Central memory CD4-positive, alpha-beta T cell (primary cell): ENCODE results near the gene SHBG.
"Not testable (repeated sequence)": the region's sequence is repeated elsewhere in the genome, so short reads cannot be mapped to it uniquely, and the experiment has no call there.

Experiments used
- DNase-seq: peaks from one replicate; pipeline ENCODE4 v3.0.0; 2022

SHBG gene

GRCh38 chr17:7611635-7612293 is 18.2 kb upstream of the SHBG start:
- DNase-seq, result no peak

- DNase-seq, result no peak
Measured at GRCh38 chr17:7612294-7612640, 17.7 kb upstream of the SHBG start.

DNA sequence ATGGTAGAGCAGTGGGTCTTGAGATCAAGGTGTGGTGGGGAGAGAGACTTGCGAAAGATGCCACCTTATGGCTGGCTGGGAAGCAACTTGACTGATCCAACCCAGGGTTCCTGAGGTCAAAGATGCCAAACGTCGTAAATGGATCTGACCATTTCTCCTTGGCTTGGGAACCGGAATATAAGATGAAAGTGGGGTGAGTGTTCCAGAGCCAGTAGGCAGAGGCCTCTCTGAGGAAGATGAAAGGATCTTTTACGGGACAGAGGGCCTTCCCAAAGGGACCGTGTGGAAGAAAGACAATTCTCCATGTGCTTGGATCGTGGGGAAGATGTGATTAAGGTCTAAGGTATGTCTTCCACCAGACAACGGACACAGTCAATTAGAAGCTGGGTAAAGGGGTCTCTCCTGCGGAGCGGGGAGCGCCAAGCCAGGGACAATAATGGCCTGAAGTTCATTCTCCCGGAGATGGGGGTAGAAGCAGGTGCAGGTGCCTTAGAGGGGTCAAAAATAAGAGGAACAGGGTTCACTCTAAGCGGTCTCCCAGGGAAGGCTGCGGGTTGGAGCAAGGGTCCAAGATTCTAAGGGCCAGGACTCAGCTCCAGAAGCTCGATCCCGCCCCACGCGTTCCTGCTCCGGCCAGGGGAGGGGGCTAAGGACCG is 16.0 kb upstream of the SHBG start:
- no peak for DNase-seq

- DNase-seq, result peak; percentile 99
Measured at GRCh38 chr17:7614425-7615264, 15.3 kb upstream of the SHBG start, which contains the start of gene FXR2. Gene FXR2 (minus strand): TSS chr17:7614897. CDS start chr17:7614532, 365 bp downstream.

- no peak for DNase-seq
Measured at GRCh38 chr17:7615265-7615747, 14.6 kb upstream of the SHBG start.

- DNase-seq, result no peak
Measured at GRCh38 chr17:7618608-7619007, 11.3 kb upstream of the SHBG start.

DNA sequence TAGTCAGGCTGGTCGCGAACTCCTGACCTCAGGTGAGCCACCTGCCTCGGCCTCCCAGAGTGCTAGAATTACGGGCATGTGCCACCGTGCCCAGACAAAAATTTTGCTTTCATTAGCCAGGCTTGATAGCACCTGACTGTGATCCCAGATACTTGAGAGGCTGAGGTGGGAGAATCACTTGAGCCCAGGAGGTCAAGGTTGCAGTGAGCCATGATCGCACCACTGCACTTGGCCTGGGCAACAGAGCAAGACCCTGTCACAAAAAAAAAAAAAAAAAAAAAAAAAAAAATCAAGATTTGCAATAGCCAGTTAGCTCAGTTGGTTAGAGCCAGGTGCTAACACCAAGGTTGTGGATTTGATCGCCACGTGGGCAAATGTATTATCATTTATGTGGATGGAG is 9.1 kb upstream of the SHBG start:
- DNase-seq, result no peak

- no peak for DNase-seq
Measured at GRCh38 chr17:7623661-7624060, 6.3 kb upstream of the SHBG start.

DNA sequence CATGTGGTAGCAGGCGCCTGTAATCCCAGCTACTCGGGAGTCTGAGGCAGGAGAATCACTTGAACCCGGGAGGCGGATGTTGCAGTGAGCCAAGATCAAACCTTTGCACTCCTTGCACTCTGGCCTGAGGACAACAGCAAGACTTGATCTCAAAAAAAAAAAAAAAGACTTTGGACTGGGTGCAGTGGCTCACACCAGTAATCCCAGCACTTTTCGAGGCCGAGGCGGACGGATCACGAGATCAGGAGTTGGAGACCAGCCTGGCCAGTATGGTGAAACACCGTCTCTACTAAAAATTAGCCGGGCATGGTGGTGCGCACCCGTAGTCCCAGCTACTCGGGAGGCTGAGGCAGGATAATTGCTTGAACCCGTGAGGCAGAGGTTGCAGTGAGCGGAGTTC is 4.2 kb upstream of the SHBG start:
- not testable (repeated sequence) for DNase-seq

GRCh38 chr17:7626307-7626706 is 3.6 kb upstream of the SHBG start:
- no peak for DNase-seq

DNA sequence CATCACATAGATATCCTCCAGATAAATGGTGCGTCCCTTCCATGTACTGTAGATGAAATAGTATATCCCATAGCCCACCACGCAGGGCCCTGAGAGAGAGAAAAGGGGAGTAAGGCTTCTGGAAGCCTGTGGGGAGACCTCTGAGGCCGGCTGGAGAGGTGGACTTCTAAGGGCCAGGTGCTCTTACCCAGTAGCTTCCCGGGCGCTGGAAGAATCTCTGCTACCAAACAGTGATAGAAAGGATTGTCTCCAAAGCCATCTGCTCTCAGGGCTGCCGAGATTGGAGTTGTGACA is 3.0 kb upstream of the SHBG start:
- DNase-seq, result no peak

- DNase-seq, result peak; percentile 76
Measured at GRCh38 chr17:7627250-7628121, 2.4 kb upstream of the SHBG start, which contains the start of gene SAT2. Gene SAT2 (minus strand): TSS chr17:7627821. CDS start chr17:7627635, 186 bp downstream.

GRCh38 chr17:7631398-7632380 is 1.8 kb downstream of the SHBG start:
- no peak for DNase-seq

- DNase-seq, result peak; percentile 17
Measured at GRCh38 chr17:7632492-7632894, 2.6 kb downstream of the SHBG start.

DNA sequence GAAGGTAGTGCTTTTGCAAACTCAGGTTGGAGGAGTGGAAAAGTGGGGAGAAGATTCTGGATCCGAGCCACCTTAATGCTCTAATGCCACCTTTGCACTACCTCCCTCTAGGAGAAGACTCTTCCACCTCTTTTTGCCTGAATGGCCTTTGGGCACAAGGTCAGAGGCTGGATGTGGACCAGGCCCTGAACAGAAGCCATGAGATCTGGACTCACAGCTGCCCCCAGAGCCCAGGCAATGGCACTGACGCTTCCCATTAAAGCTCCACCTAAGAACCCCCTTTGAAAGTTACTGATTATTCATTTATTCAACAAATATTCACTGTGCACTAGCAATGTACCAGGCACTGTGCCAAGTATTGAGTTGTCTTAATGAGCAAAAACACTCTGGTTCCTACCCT is 3.2 kb downstream of the SHBG start:
- DNase-seq, result no peak

- no peak for DNase-seq
Measured at GRCh38 chr17:7634384-7634783, 4.4 kb downstream of the SHBG start.

GRCh38 chr17:7636163-7636562 is 6.2 kb downstream of the SHBG start:
- DNase-seq, result no peak

DNA sequence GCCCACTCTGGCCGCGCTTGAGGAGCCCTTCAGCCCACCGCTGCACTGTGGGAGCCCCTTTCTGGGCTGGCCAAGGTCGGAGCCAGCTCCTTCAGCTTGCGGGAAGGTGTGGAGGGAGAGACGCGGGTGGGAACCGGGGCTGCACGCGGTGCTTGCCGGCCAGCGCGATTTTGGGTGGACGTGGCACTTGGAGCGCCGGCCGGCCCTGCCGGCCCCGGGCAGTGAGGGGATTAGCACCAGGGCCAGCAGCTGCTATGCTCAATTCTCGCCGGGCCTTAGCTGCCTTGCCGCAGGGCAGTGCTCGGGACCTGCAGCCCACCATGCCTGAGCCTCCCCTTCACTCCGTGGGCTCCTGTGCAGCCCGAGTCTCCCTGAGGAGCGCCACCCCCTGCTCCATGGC is 10.8 kb downstream of the SHBG start:
- DNase-seq, result no peak

DNA sequence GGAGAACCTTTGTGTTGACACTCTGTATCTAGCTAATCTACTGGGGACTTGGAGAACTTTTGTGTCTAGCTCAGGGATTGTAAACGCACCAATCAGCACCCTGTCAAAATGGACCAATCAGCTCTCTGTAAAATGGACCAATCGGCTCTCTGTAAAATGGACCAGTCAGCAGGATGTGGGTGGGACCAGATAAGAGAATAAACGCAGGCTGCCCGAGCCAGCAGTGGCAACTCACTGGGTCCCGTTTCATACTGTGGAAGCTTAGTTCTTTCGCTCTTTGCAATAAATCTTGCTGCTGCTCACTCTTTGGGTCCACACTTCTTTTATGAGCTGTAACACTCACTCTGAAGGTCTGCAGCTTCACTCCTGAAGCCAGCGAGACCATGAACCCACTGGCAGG is 11.7 kb downstream of the SHBG start:
- DNase-seq, result not testable (repeated sequence)

DNA sequence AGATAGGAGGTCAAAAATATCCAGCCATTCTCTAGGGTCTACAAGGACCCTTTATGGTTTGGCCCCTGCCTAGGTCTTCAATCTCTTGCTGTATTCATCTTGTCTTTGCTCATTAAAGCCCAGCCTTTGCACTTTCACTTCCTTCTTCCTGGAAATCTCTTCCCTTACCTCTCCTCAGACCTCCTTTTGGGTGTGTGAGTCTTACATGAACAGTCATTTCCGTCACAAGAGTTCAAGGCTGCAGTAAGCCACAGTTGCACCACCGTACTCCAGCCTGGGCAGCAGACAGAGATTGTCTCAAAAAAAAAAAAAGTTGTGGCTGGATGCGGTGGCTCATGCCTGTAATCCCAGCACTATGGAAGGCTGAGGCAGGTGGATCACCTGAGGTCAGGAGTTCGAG is 14.8 kb downstream of the SHBG start:
- DNase-seq, result no peak

DNA sequence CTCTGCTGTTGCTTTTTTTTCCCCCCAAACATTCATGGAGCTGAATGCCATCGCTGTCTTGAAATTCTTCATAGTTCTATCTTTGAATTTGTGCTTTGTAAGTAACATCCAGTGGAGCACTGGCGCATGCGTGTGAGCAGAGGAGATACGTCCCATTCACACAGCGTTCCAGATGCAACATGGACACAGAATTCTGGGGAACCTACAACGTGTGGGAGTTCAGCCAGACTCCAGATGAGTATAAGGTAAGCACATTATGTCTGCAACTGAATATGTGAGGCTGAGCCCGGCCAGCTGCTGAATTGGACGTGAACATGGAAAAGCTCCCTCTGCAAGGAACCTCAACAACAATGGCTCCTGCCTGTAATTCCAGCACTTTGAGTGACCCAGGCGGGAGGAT is 16.5 kb downstream of the SHBG start:
- DNase-seq, result no peak

DNA sequence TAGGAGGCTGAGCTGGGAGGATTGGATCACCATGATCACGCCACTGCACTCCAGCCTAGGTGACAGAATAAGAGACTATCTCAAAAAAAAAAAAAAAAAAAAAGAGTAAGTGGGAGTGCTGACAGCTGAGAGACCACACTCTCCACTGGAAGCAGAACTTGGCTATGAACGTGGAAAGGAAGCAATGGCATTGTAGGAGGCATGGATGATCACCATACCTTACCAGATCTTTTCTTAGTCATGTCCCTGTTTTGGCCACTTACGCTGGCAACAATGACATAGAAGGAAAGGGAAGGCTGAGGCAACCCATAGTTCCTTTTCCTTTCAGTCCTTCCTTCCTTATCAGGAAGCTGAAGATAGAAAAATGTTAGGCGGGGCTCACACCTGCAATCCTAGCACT is 17.1 kb downstream of the SHBG start:
- DNase-seq, result no peak
